Measurements from ENCODE around the gene DMRTA1.
"Not testable (repeated sequence)": the region's sequence is repeated elsewhere in the genome, so short reads cannot be mapped to it uniquely, and the experiment has no call there.

The DMRTA1 gene

DNA sequence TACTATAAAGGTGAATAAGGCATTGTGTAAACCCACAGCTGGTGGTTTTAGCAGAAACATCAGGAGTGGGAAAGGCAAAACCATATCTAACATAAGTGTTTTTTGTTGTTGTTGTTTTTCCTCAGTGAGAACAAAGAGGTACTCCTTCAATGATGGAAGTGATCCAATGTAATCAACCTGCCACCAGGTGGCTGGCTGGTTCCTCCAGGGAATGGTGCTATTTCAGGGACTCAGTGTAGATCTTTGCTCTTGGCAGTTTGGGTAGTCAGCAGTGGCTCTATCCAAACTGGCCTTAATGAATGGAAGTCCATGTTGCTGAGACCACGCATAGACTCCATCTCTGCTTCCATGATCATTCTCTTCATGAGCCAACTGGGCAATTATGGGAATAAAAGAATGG, 10.8 kb downstream of the DMRTA1 start:
- no peak overlapping the region for H3K4me3 ChIP-seq (ENCODE audit: control insufficient read depth, low read depth, low read length)
- DNase-seq (ENCODE audit: low read depth), result no peak
- TF ChIP-seq, protein P1, sequence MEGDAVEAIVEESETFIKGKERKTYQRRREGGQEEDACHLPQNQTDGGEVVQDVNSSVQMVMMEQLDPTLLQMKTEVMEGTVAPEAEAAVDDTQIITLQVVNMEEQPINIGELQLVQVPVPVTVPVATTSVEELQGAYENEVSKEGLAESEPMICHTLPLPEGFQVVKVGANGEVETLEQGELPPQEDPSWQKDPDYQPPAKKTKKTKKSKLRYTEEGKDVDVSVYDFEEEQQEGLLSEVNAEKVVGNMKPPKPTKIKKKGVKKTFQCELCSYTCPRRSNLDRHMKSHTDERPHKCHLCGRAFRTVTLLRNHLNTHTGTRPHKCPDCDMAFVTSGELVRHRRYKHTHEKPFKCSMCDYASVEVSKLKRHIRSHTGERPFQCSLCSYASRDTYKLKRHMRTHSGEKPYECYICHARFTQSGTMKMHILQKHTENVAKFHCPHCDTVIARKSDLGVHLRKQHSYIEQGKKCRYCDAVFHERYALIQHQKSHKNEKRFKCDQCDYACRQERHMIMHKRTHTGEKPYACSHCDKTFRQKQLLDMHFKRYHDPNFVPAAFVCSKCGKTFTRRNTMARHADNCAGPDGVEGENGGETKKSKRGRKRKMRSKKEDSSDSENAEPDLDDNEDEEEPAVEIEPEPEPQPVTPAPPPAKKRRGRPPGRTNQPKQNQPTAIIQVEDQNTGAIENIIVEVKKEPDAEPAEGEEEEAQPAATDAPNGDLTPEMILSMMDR (conservative IDR thresholded peaks at IDR 0.05; ENCODE audit: control insufficient read depth, insufficient read depth, low read depth, low read length), result no peak

DNA sequence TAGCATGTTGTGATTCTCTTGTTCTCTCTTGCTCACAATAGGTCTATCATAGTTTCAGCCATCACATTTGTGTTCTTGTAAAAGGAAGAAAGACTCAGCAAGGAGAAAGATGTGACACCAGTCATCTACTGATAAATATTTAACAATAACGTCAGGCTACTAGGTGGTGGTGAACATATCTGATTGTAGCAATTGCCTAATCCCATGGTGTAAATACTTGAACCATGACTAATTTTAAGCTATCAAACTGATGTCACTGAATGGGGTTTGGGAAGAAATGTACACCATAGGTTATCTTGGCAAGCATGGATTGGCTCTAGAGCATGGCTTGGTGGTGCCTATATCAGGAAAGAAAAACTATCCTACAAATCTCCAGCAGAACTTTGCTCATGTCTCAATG, 16.6 kb downstream of the DMRTA1 start:
- DNase-seq (ENCODE audit: low read depth), result no peak
- TF ChIP-seq, protein P1 (conservative IDR thresholded peaks at IDR 0.05; ENCODE audit: control insufficient read depth, insufficient read depth, low read depth, low read length), result no peak
- no peak overlapping the region for H3K4me3 ChIP-seq (ENCODE audit: control insufficient read depth, low read depth, low read length)

- TF ChIP-seq, protein P1 (conservative IDR thresholded peaks at IDR 0.05; ENCODE audit: control insufficient read depth, insufficient read depth, low read depth, low read length), result peak; percentile 87
- DNase-seq (ENCODE audit: low read depth), result peak; percentile 44
- no peak overlapping the region for H3K4me3 ChIP-seq (ENCODE audit: control insufficient read depth, low read depth, low read length)
Measured at GRCh38 chr9:22469928-22470544, 23.4 kb downstream of the DMRTA1 start.

DNA sequence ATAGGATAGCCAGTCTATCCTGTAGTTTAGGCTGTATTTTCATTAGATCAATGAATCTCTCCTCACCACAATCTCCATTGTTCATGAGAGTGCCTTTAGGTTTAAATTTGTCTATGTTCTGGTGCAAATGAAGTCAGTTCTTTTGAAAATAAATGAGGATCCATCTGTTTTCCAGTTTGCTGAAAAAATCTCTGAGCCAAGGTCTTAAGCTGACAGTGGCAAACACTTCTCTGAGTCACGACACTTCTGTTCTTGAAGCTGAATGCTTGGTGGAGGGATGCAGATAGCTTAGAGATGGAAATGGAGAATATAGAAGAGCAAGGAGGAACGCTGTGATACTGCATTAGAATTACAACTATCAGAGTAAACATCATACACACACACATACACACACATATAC, 34.9 kb downstream of the DMRTA1 start:
- TF ChIP-seq, protein P1 (conservative IDR thresholded peaks at IDR 0.05; ENCODE audit: control insufficient read depth, insufficient read depth, low read depth, low read length), result no peak
- H3K4me3 ChIP-seq (ENCODE audit: control insufficient read depth, low read depth, low read length), result no peak overlapping the region
- no peak for DNase-seq (ENCODE audit: low read depth)

DNA sequence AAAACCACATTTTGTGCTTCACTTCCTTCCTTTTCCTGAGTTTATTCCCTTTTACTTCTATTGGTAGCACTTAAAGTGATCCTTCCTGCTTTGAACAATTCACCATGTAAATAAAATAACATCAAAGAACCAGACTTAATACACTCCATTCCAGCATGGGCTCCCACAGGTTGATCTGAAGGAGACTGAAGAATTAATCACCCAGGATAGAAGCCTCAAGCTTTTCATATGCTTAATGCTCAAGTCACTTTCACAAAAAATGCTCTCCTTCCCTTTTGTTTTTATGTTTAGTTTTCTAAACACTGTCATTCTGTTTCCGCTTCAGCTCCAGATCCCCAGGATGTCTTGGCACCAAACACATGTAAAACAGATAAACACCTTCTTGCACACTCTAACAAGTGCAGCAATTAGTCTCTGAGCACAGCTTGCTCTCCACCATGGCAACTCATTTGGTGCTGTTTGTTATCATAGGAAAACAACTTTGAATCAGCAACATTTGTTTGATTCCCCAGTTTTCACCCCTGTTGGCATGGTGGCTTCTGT, 37.0 kb downstream of the DMRTA1 start:
- no peak for DNase-seq (ENCODE audit: low read depth)
- TF ChIP-seq, protein P1 (conservative IDR thresholded peaks at IDR 0.05; ENCODE audit: control insufficient read depth, insufficient read depth, low read depth, low read length), result no peak

GRCh38 chr9:22496197-22496596, 49.6 kb downstream of the DMRTA1 start:
- not testable (repeated sequence) for DNase-seq (ENCODE audit: low read depth); H3K4me3 ChIP-seq (ENCODE audit: control insufficient read depth, low read depth, low read length)

More for the DNA sequence above, 37.0 kb downstream of the DMRTA1 start:
- no peak overlapping the region for H3K4me3 ChIP-seq (ENCODE audit: control insufficient read depth, low read depth, low read length)

Data from fibroblast of mammary gland (primary cell).